Femur (tissue), 1 donor: ENCODE measurements around the gene DAPL1.
"Not testable (repeated sequence)": the region's sequence is repeated elsewhere in the genome, so short reads cannot be mapped to it uniquely, and the experiment has no call there.

Experiments used
- DNase-seq: peaks from one replicate; pipeline ENCODE4 v3.0.0-alpha.2; 2017

Gene DAPL1

GRCh38 chr2:158823486-158824237 is 28.5 kb downstream of the DAPL1 start:
- DNase-seq, result no peak

- DNase-seq, result no peak
These were observed 29.9 kb downstream of the DAPL1 start for GRCh38 chr2:158825021-158825420.

GRCh38 chr2:158826965-158827364 is 31.8 kb downstream of the DAPL1 start:
- DNase-seq, result no peak

- no peak for DNase-seq
These were observed 33.5 kb downstream of the DAPL1 start for GRCh38 chr2:158828378-158829164.

GRCh38 chr2:158829167-158829566 is 34.0 kb downstream of the DAPL1 start:
- no peak for DNase-seq

- DNase-seq, result no peak
These were observed 35.1 kb downstream of the DAPL1 start for GRCh38 chr2:158830201-158830600.

- DNase-seq, result no peak
These were observed 40.3 kb downstream of the DAPL1 start for GRCh38 chr2:158835431-158835830.

GRCh38 chr2:158837645-158838044 is 42.5 kb downstream of the DAPL1 start:
- no peak for DNase-seq

GRCh38 chr2:158841850-158842249 is 46.7 kb downstream of the DAPL1 start:
- no peak for DNase-seq

GRCh38 chr2:158845444-158845843 is 50.3 kb downstream of the DAPL1 start:
- DNase-seq, result no peak

GRCh38 chr2:158845859-158846258 is 50.7 kb downstream of the DAPL1 start:
- no peak for DNase-seq

- not testable (repeated sequence) for DNase-seq
These were observed 52.4 kb downstream of the DAPL1 start for GRCh38 chr2:158847526-158847925.

GRCh38 chr2:158848031-158848970 is 53.2 kb downstream of the DAPL1 start:
- not testable (repeated sequence) for DNase-seq

- not testable (repeated sequence) for DNase-seq
These were observed 65.1 kb downstream of the DAPL1 start for GRCh38 chr2:158860179-158860578.

GRCh38 chr2:158861626-158862025 is 66.5 kb downstream of the DAPL1 start:
- not testable (repeated sequence) for DNase-seq

- not testable (repeated sequence) for DNase-seq
These were observed 70.4 kb downstream of the DAPL1 start for GRCh38 chr2:158865469-158865868.
